ENCODE data around the gene CAPN10. TPM values are rescaled to one million over a fixed set of nuclear protein-coding genes. Genes with fewer than 3 reads are reported as not detected.

Gene CAPN10
- total RNA-seq, 1 donor from 2014 or later, result 62.7 TPM

DNA sequence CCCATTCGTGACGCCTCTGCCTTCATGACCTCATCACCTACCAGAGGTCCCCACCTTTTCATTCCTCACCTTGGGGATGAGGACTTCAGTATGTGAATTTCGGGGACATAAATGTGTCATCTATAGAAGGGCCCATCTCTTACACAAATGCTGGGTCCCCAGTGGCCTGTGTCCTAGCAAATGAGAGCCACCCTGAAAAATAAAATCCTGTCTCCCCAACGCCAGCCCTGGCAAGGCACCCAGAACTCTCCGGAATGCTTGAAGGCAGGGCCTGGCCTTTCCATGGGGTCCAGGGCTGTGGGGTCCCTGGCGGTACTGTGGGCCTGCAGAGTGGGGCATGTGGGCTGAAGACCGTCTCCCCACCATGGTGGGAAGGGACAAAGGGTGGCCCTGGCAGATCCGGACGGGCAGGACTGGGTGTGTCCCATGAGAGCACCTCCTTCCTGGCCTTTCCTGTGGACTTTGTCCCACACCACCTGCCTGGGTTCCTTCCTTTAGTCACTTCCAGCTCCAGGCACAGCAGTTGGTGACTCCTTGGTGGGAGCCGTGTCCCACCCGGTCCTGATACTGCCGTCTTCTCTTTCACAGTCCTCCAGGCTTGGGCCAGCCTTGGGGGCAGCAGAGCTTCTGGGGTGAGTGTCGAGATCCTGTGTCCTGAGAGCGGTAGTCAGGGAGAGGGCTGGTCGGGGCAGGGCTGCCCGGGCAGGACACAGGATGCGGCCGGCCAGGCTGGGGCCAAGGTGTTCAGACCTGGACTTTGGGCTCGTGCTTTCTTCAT lies 18.6 kb downstream of the CAPN10 start:
- DNase-seq (ENCODE audit: low read depth, low spot score), result no peak
- no peaks in the 10 kb centered on the region for H3K27me3 Mint-ChIP-seq (ENCODE audit: low read depth)
- no peaks in the 10 kb centered on the region for H3K9me3 Mint-ChIP-seq
- no peaks in the 10 kb centered on the region for H3K36me3 Mint-ChIP-seq (ENCODE audit: low read depth)
- H3K27ac Mint-ChIP-seq (ENCODE audit: unreplicated experiment), result no peak overlapping the region
- TF ChIP-seq, protein P1, sequence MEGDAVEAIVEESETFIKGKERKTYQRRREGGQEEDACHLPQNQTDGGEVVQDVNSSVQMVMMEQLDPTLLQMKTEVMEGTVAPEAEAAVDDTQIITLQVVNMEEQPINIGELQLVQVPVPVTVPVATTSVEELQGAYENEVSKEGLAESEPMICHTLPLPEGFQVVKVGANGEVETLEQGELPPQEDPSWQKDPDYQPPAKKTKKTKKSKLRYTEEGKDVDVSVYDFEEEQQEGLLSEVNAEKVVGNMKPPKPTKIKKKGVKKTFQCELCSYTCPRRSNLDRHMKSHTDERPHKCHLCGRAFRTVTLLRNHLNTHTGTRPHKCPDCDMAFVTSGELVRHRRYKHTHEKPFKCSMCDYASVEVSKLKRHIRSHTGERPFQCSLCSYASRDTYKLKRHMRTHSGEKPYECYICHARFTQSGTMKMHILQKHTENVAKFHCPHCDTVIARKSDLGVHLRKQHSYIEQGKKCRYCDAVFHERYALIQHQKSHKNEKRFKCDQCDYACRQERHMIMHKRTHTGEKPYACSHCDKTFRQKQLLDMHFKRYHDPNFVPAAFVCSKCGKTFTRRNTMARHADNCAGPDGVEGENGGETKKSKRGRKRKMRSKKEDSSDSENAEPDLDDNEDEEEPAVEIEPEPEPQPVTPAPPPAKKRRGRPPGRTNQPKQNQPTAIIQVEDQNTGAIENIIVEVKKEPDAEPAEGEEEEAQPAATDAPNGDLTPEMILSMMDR (conservative IDR thresholded peaks at IDR 0.05), result no peak
- no peak overlapping the region for H3K4me3 Mint-ChIP-seq
- peaks cover 7% of the 10 kb centered on the region for H3K4me1 Mint-ChIP-seq

- Mint-ChIP-seq H3K27me3 (ENCODE audit: low read depth) (no peaks in the 10 kb centered on the region), H3K4me1 (peaks cover 7% of the 10 kb centered on the region), H3K27ac (ENCODE audit: unreplicated experiment) (peak overlapping the region; percentile 50), H3K9me3 (no peaks in the 10 kb centered on the region), H3K4me3 (no peak overlapping the region), H3K36me3 (ENCODE audit: low read depth) (no peaks in the 10 kb centered on the region)
- TF ChIP-seq, protein P1 (conservative IDR thresholded peaks at IDR 0.05), result no peak
- no peak for DNase-seq (ENCODE audit: low read depth, low spot score)
Observed at GRCh38 chr2:240605867-240606743, 19.6 kb downstream of the CAPN10 start.

DNA sequence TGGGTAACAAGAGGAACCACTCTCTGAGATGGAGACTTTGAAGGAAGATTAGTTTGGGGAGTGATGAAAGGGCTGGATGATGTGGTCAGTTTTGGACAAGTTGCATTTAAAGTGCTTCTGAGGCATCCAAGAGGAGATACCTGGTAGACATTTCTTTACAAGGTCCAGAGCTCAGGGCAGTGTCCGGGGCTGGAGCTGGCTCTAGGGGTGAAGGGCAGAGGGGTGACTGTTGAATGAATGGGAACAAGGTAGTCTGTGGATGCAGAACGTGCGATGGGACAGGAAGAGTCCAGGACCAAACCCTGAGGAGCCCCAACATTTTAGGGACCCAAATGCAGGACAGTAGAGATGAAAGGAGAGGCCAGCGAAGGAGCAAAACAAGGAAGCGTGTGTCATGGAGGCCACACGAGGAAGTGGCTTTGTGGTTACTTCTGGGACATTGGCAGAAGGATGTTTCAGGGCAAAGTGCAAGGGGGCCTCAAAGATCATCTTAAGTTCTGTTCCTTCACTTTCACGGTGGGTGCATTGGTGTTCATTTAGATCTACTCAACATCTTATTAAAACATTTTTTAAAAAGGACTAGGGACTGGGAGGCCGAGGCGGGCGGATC lies 25.2 kb downstream of the CAPN10 start:
- H3K4me3 Mint-ChIP-seq, result no peak overlapping the region
- no peaks in the 10 kb centered on the region for H3K27me3 Mint-ChIP-seq (ENCODE audit: low read depth)
- no peak overlapping the region for H3K27ac Mint-ChIP-seq (ENCODE audit: unreplicated experiment)
- no peak for DNase-seq (ENCODE audit: low read depth, low spot score)
- H3K9me3 Mint-ChIP-seq, result no peaks in the 10 kb centered on the region
- TF ChIP-seq, protein P1 (conservative IDR thresholded peaks at IDR 0.05), result no peak
- H3K36me3 Mint-ChIP-seq (ENCODE audit: low read depth), result peaks cover 1% of the 10 kb centered on the region
- no peaks in the 10 kb centered on the region for H3K4me1 Mint-ChIP-seq

GRCh38 chr2:240613781-240614180 lies 27.2 kb downstream of the CAPN10 start:
- Mint-ChIP-seq H3K36me3 (ENCODE audit: low read depth) (peaks cover 11% of the 10 kb centered on the region), H3K4me1 (no peaks in the 10 kb centered on the region), H3K9me3 (peaks cover 7% of the 10 kb centered on the region), H3K27ac (ENCODE audit: unreplicated experiment) (no peak overlapping the region), H3K27me3 (ENCODE audit: low read depth) (no peaks in the 10 kb centered on the region), H3K4me3 (no peak overlapping the region)
- no peak for DNase-seq (ENCODE audit: low read depth, low spot score)
- TF ChIP-seq, protein P1 (conservative IDR thresholded peaks at IDR 0.05), result no peak

DNA sequence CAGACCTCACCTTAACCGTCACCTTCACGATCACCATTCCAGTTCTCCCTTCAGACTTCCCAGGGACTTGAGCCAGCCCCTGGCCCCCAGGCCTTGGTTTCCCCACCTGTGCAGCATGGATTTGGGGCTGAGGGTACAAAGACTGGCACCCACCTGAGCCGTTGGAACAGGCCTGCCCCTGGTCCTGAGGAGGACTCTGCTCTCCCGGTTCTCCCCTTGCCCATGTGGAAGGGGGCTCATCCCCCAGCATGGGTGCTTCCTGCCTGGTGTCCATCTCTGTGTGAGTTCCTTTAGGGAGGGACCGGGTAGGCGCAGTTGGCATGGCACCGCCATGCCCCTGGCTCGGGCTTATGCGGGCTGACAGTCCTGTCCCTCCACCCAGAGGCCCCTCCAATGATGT lies 27.9 kb downstream of the CAPN10 start:
- Mint-ChIP-seq H3K36me3 (ENCODE audit: low read depth) (peaks cover 14% of the 10 kb centered on the region), H3K4me3 (no peak overlapping the region), H3K4me1 (no peaks in the 10 kb centered on the region), H3K27me3 (ENCODE audit: low read depth) (no peaks in the 10 kb centered on the region), H3K9me3 (peaks cover 7% of the 10 kb centered on the region), H3K27ac (ENCODE audit: unreplicated experiment) (no peak overlapping the region)
- no peak for DNase-seq (ENCODE audit: low read depth, low spot score)
- TF ChIP-seq, protein P1 (conservative IDR thresholded peaks at IDR 0.05), result no peak

Data from neural crest cell (in vitro differentiated cells).